AG04449 (cell line): ENCODE results near the gene TUBB2B.

ENCODE experiments used
- CTCF ChIA-PET: fragments of 350-600 bp; formaldehyde crosslinking; extraction: SDS; loops from one replicate; lab custom pipeline; 2021; ENCODE audit warnings: antibody characterized with exemption; lab: Yijun Ruan, JAX
- POLR2A ChIA-PET: fragments of 400-600, 350-600 bp; formaldehyde crosslinking; extraction: SDS; loops from one replicate; lab custom pipeline; 2020; ENCODE audit warnings: antibody characterized with exemption, inconsistent platforms; lab: Yijun Ruan, JAX
- DNase-seq: peaks from one replicate; pipeline ENCODE4 v3.0.0-alpha.2; 2010; ENCODE audit warnings: low read depth, low spot score
- H3K4me3 ChIP-seq: 2 replicates; pipeline ENCODE4 v1.5.1; 2011; ENCODE audit warnings: low read depth, mild to moderate bottlenecking, control low read depth, low read length
- CTCF ChIP-seq: IDR thresholded peaks from one replicate; pipeline ENCODE4 v1.5.1; 2011; ENCODE audit warnings: mild to moderate bottlenecking, moderate library complexity, low read length, control low read depth, inconsistent platforms; ENCODE audit not compliant: insufficient read depth; ENCODE audit errors: missing control alignments

Gene TUBB2B

GRCh38 chr6:3213334-3213695 is 14.1 kb downstream of the TUBB2B start:
- no peak overlapping the region for H3K4me3 ChIP-seq
- CTCF ChIA-PET = no interaction called here
- no peak for DNase-seq
- TF ChIP-seq CTCF = no peak
- POLR2A ChIA-PET = no interaction called here

- H3K4me3 ChIP-seq = no peak overlapping the region
- CTCF ChIA-PET = interaction anchor here (1.3 kb wide), 1 partner anchor 39 kb away, joined by 4 read pairs; no protein-coding TSS in a partner anchor
- DNase-seq = no peak
- no peak for TF ChIP-seq CTCF
- POLR2A ChIA-PET = interaction anchor here (1.3 kb wide), 1 partner anchor 46 kb away, joined by 3 read pairs; the partner anchor contains the start of gene PSMG4
Observed at GRCh38 chr6:3212261-3212660, 15.2 kb downstream of the TUBB2B start.

GRCh38 chr6:3211681-3212080 is 15.8 kb downstream of the TUBB2B start:
- no peak for DNase-seq
- no peak for TF ChIP-seq CTCF
- ChIA-PET CTCF (interaction anchor here (1.3 kb wide), 1 partner anchor 40 kb away, joined by 4 read pairs; no protein-coding TSS in a partner anchor), POLR2A (interaction anchor here (1.3 kb wide), 1 partner anchor 47 kb away, joined by 3 read pairs; the partner anchor contains the start of gene PSMG4)
- no peak overlapping the region for H3K4me3 ChIP-seq

- ChIA-PET POLR2A (interaction anchor here (3.0 to 3.3 kb wide), 2 partner anchors 48 to 52 kb away, joined by 18 read pairs; partner anchors contain the start of gene TUBB2A), CTCF (interaction anchor here (1.6 kb wide), 1 partner anchor 85 kb away, joined by 5 read pairs; no protein-coding TSS in a partner anchor)
- DNase-seq = no peak
- H3K4me3 ChIP-seq = no peak overlapping the region
- TF ChIP-seq CTCF = no peak
Observed at GRCh38 chr6:3210024-3210610, 17.3 kb downstream of the TUBB2B start.

- peak overlapping the region; percentile 23 for H3K4me3 ChIP-seq
- POLR2A ChIA-PET = interaction anchor here (0.7 to 3.3 kb wide), 5 partner anchors 22 to 51 kb away, joined by 3 to 18 read pairs (median 4); partner anchors contain the start of gene TUBB2A
- DNase-seq = peak; percentile 88
- TF ChIP-seq CTCF = peak; percentile 30
- CTCF ChIA-PET = interaction anchor here (0.6 to 2.2 kb wide), 5 partner anchors 22 to 85 kb away, joined by 3 to 8 read pairs (median 5); no protein-coding TSS in a partner anchor
Observed at GRCh38 chr6:3209114-3210023, 18.1 kb downstream of the TUBB2B start.
